ENCODE data around the gene GABRB1. TPM values are rescaled to one million over a fixed set of nuclear protein-coding genes. Genes with fewer than 3 reads are reported as not detected.

The GABRB1 gene
- total RNA-seq, 1 experiment from 2014 or later = not detected

GRCh38 chr4:46994007-46994405, 37.4 kb upstream of the GABRB1 start:
- Histone ChIP-seq H3K9me2 (replicated peaks; ENCODE audit: low read length) (no peaks in the 10 kb centered on the region), H3K27me3 (ENCODE audit: low read length) (peaks cover 15% of the 10 kb centered on the region), H3F3A (ENCODE audit: low read length, unreplicated experiment) (no peaks in the 10 kb centered on the region), H3K4me3 (ENCODE audit: low read length) (no peak overlapping the region), H3K79me2 (ENCODE audit: low read length) (no peaks in the 10 kb centered on the region), H3K27ac (ENCODE audit: low read length) (no peak overlapping the region), H3K4me1 (ENCODE audit: insufficient read depth, low read length) (no peaks in the 10 kb centered on the region), H4K20me1 (ENCODE audit: low read length) (no peaks in the 10 kb centered on the region), H3K4me2 (ENCODE audit: low read length) (no peak overlapping the region), H3K9ac (ENCODE audit: low read length) (no peak overlapping the region), H2AFZ (ENCODE audit: low read length) (no peak overlapping the region), H3K36me3 (ENCODE audit: low read depth, low read length) (no peaks in the 10 kb centered on the region), H3K9me3 (ENCODE audit: low read length) (no peaks in the 10 kb centered on the region)
- ChIA-PET CTCF (no interaction called here), POLR2A (ENCODE audit: unreplicated experiment) (no interaction called here)
- no peak for ATAC-seq
- no peak for DNase-seq
- intact Hi-C loops (cut with micrococcal nuclease) = no loop called here
- TF ChIP-seq EZH2phosphoT487 (IDR thresholded peaks at IDR 0.05; ENCODE audit: borderline replicate concordance, low read length) (no peak), EZH2 (IDR thresholded peaks at IDR 0.05; ENCODE audit: low read length, unreplicated experiment) (no peak), CTCF (conservative IDR thresholded peaks at IDR 0.05; ENCODE audit: low read depth, low read length) (no peak)
- BruUV-seq (replicated peaks) = no TSS peak

GRCh38 chr4:46999566-46999965, 31.8 kb upstream of the GABRB1 start:
- BruUV-seq (replicated peaks) = no TSS peak
- H3F3A ChIP-seq (ENCODE audit: low read length, unreplicated experiment) = no peaks in the 10 kb centered on the region
- ATAC-seq = no peak
- no peaks in the 10 kb centered on the region for H3K9me3 ChIP-seq (ENCODE audit: low read length)
- ChIA-PET CTCF (interaction anchor here (0.6 kb wide), 1 partner anchor 51 kb away, joined by 3 read pairs; no protein-coding TSS in a partner anchor), POLR2A (ENCODE audit: unreplicated experiment) (no interaction called here)
- no peaks in the 10 kb centered on the region for H3K36me3 ChIP-seq (ENCODE audit: low read depth, low read length)
- no peak overlapping the region for H2AFZ ChIP-seq (ENCODE audit: low read length)
- no peak for TF ChIP-seq CTCF (conservative IDR thresholded peaks at IDR 0.05; ENCODE audit: low read depth, low read length)
- TF ChIP-seq EZH2phosphoT487 (IDR thresholded peaks at IDR 0.05; ENCODE audit: borderline replicate concordance, low read length) = no peak
- TF ChIP-seq EZH2 (IDR thresholded peaks at IDR 0.05; ENCODE audit: low read length, unreplicated experiment) = no peak
- H3K27ac ChIP-seq (ENCODE audit: low read length) = no peak overlapping the region
- no peaks in the 10 kb centered on the region for H3K79me2 ChIP-seq (ENCODE audit: low read length)
- no peaks in the 10 kb centered on the region for H3K4me1 ChIP-seq (ENCODE audit: insufficient read depth, low read length)
- H3K27me3 ChIP-seq (ENCODE audit: low read length) = peaks cover 19% of the 10 kb centered on the region
- H4K20me1 ChIP-seq (ENCODE audit: low read length) = no peaks in the 10 kb centered on the region
- intact Hi-C loops (cut with micrococcal nuclease) = no loop called here
- H3K9ac ChIP-seq (ENCODE audit: low read length) = no peak overlapping the region
- no peak for DNase-seq
- no peaks in the 10 kb centered on the region for H3K9me2 ChIP-seq (replicated peaks; ENCODE audit: low read length)
- no peak overlapping the region for H3K4me2 ChIP-seq (ENCODE audit: low read length)
- no peak overlapping the region for H3K4me3 ChIP-seq (ENCODE audit: low read length)

GRCh38 chr4:47000406-47000805, 31.0 kb upstream of the GABRB1 start:
- CTCF ChIA-PET = no interaction called here

More at GRCh38 chr4:47000406-47000805, 31.0 kb upstream of the GABRB1 start:
- Histone ChIP-seq H4K20me1 (ENCODE audit: low read length) (no peaks in the 10 kb centered on the region), H3K27me3 (ENCODE audit: low read length) (peaks cover 13% of the 10 kb centered on the region), H3K27ac (ENCODE audit: low read length) (no peak overlapping the region), H3K9me3 (ENCODE audit: low read length) (no peaks in the 10 kb centered on the region), H2AFZ (ENCODE audit: low read length) (no peak overlapping the region), H3K9me2 (replicated peaks; ENCODE audit: low read length) (no peaks in the 10 kb centered on the region), H3K4me2 (ENCODE audit: low read length) (no peak overlapping the region), H3K9ac (ENCODE audit: low read length) (no peak overlapping the region), H3F3A (ENCODE audit: low read length, unreplicated experiment) (no peaks in the 10 kb centered on the region), H3K4me1 (ENCODE audit: insufficient read depth, low read length) (no peaks in the 10 kb centered on the region), H3K36me3 (ENCODE audit: low read depth, low read length) (no peaks in the 10 kb centered on the region), H3K79me2 (ENCODE audit: low read length) (no peaks in the 10 kb centered on the region), H3K4me3 (ENCODE audit: low read length) (no peak overlapping the region)
- no peak for TF ChIP-seq EZH2phosphoT487 (IDR thresholded peaks at IDR 0.05; ENCODE audit: borderline replicate concordance, low read length)
- no peak for TF ChIP-seq CTCF (conservative IDR thresholded peaks at IDR 0.05; ENCODE audit: low read depth, low read length)
- TF ChIP-seq EZH2 (IDR thresholded peaks at IDR 0.05; ENCODE audit: low read length, unreplicated experiment) = no peak
- DNase-seq (no peak), ATAC-seq (no peak)
- intact Hi-C loops (cut with micrococcal nuclease) = no loop called here
- BruUV-seq (replicated peaks) = no TSS peak
- POLR2A ChIA-PET (ENCODE audit: unreplicated experiment) = no interaction called here
